NT2/D1 (cell line): Measurements from ENCODE around the gene CCN6.

ENCODE experiments used
- SUZ12 ChIP-seq: IDR thresholded peaks from 2 replicates; pipeline ENCODE4 v1.6.1; 2011; ENCODE audit not compliant: insufficient read length, insufficient read depth; ENCODE audit errors: extremely low read depth
- ZNF274 ChIP-seq: IDR thresholded peaks from 2 replicates; pipeline ENCODE4 v1.6.1; 2011; ENCODE audit warnings: mild to moderate bottlenecking, low read depth, low read length

DNA sequence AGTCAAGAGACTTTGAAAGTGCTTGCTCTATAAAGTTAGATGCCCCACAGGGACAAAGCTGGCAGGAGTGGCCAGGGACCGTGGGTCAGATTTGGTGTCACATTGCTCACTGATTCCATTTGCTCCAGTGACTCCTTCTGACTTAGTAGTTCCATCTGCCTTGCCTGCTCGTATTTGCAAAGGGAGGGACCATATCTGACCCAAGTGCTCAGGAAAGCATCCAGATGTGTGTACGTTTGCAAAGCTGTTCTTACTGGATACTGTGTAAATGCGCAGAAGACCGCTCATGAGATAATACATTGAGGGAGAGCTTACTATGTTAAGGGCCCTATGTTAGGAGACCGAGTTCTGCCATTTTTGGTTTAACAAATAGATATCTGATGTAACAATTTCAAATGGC lies 21.2 kb upstream of the CCN6 start:
- TF ChIP-seq SUZ12 (no peak), ZNF274 (no peak)
